Subcutaneous abdominal adipose tissue (tissue), 5 donors: ENCODE measurements around the gene SNX6.
"Not testable (repeated sequence)": the region's sequence is repeated elsewhere in the genome, so short reads cannot be mapped to it uniquely, and the experiment has no call there.

Experiments
- H3K27ac ChIP-seq: one replicate; pipeline ENCODE4 v1.7.0; 2013; ENCODE audit warnings: low read depth, mild to moderate bottlenecking, inconsistent platforms, low read length, moderate library complexity
- H3K27me3 ChIP-seq, 5 donors: one replicate each; pipeline ENCODE4 v1.7.0; 2013; ENCODE audit warnings: low read length in 5 of 5, inconsistent platforms in 1 of 5; ENCODE audit not compliant: control insufficient read depth in 5 of 5, insufficient read depth in 4 of 5
- H3K36me3 ChIP-seq, 5 donors: one replicate each; pipeline ENCODE4 v1.7.0; 2013; ENCODE audit warnings: low read length in 5 of 5; ENCODE audit not compliant: control insufficient read depth in 5 of 5, insufficient read depth in 5 of 5
- H3K4me1 ChIP-seq, 5 donors: one replicate each; pipeline ENCODE4 v1.7.0; 2013; ENCODE audit warnings: low read length in 5 of 5, mild to moderate bottlenecking in 3 of 5, moderate library complexity in 1 of 5; ENCODE audit not compliant: control insufficient read depth in 5 of 5, insufficient read depth in 5 of 5
- H3K4me3 ChIP-seq, 5 donors: one replicate each; pipeline ENCODE4 v1.7.0; 2013; ENCODE audit warnings: low read length in 5 of 5, low read depth in 1 of 5
- H3K9ac ChIP-seq, 5 donors: one replicate each; pipeline ENCODE4 v1.7.0; 2013; ENCODE audit warnings: low read length in 5 of 5, mild to moderate bottlenecking in 4 of 5, moderate library complexity in 3 of 5
- H3K9me3 ChIP-seq, 5 donors: one replicate each; pipeline ENCODE4 v1.7.0; 2013; ENCODE audit warnings: low read length in 5 of 5; ENCODE audit not compliant: control insufficient read depth in 5 of 5
- donor health status: healthy.
- donor health status: healthy.
- donor health status: healthy.
- donor health status: healthy.
- donor health status: healthy.

The SNX6 gene

DNA sequence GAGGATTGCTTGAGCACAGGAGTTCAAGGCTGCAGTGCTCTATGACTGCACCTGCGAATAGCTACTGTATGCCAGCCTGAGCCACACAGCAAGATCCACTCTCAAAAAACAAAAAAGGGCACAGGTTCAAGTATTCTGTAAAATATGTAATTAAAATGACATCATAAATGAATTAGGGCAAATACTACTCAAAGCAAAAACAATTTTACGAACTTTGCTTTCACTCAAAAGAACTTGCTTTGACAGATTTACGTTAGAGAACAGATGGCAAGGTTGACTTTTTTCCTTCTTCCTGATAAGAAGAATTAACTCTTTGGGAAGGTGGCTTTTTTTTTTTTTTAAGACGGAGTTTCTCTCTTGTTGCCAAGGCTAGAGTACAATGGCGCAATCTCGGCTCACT, 46.4 kb downstream of the SNX6 start:
- Histone ChIP-seq H3K9me3 (no peaks in the 10 kb centered on the region), H3K36me3 (peaks cover 0 to 68% (median 31%) of the 10 kb centered on the region in 5 donors), H3K4me3 (no peak overlapping the region), H3K4me1 (peaks cover 0 to 19% (median 8%) of the 10 kb centered on the region in 5 donors), H3K27ac (no peak overlapping the region), H3K27me3 (no peaks in the 10 kb centered on the region), H3K9ac (no peak overlapping the region)

DNA sequence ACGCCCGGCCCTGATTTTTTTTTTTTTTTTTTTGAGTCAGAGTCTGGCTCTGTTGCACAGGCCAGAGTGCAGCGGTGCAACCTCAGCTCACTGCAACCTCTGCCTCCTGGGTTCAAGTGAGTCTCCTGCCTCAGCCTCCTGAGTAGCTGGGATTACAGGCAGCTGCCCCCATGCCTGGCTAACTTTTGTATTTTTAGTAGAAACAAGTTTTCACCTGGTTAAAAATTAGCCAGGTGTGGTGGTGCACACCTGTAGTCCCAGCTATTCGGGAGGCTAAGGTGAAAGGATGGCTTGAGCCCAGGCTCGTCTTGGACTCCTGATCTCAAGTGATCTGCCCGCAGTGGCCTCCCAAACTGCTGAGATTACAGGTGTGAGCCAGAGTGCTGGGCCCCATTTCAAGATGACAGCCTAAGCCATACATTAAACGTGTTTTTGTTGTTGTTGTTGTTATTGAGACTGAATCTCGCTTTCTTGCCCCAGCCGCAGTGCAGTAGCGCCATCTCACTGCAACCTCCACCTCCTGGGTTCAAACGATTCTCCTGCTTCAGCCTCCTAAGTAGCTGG, 47.7 kb downstream of the SNX6 start:
- H3K4me1 ChIP-seq: peaks cover 0 to 19% (median 9%) of the 10 kb centered on the region in 5 donors

DNA sequence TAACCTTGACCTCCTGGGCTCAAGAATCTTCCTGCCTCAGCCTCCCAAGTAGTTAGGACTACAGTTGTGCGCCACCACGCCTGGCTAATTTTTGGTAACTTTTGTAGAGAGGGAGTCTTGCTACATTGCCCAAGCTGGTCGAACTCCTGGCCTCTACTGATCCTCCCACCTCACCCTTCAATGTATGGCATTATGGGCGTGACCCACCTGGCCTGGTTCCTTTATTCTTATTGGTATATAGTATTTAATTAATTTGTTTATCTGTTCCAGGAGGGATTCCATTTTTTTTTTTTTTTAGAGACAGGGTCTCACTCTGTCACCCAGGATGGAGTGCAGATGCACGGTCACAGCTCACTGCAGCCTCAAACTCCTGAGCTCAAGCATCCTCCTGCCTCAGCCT, 49.6 kb downstream of the SNX6 start:
- Histone ChIP-seq H3K36me3 (peaks cover 3 to 59% (median 21%) of the 10 kb centered on the region in 5 donors), H3K9ac (peak overlapping the region in 2 of 5 donors; percentile 16 to 42), H3K27ac (peak overlapping the region; percentile 79), H3K9me3 (no peaks in the 10 kb centered on the region), H3K27me3 (no peaks in the 10 kb centered on the region), H3K4me1 (peaks cover 0 to 19% (median 13%) of the 10 kb centered on the region in 5 donors), H3K4me3 (no peak overlapping the region)

More for the DNA sequence above, 47.7 kb downstream of the SNX6 start:
- Histone ChIP-seq H3K4me3 (no peak overlapping the region), H3K27me3 (no peaks in the 10 kb centered on the region), H3K36me3 (peaks cover 0 to 71% (median 32%) of the 10 kb centered on the region in 5 donors), H3K9ac (no peak overlapping the region), H3K27ac (no peak overlapping the region), H3K9me3 (no peaks in the 10 kb centered on the region)

DNA sequence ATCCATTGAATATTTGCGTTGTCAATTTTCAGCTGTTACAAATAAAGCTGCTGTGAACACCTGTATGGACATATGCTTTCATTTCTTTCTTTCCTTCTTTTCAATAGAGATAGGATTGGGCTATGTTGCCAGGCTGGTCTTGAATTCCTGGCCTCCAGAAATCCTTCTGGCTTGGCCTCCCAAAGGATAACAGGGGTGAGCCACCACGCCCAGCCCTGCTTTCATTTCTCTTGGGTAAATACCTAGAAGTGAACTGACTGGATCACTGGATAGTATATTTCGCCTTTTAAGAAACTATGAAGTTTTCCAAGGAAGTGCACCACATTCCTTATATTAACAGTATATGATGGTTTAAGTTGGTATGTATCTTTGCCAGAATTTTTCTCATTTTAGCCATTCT, 58.2 kb downstream of the SNX6 start:
- Histone ChIP-seq H3K27me3 (no peaks in the 10 kb centered on the region), H3K4me3 (no peak overlapping the region), H3K9ac (no peak overlapping the region), H3K9me3 (no peaks in the 10 kb centered on the region), H3K27ac (no peak overlapping the region), H3K36me3 (peaks cover 7 to 57% (median 29%) of the 10 kb centered on the region in 5 donors), H3K4me1 (peaks cover 0 to 16% (median 5%) of the 10 kb centered on the region in 5 donors)

DNA sequence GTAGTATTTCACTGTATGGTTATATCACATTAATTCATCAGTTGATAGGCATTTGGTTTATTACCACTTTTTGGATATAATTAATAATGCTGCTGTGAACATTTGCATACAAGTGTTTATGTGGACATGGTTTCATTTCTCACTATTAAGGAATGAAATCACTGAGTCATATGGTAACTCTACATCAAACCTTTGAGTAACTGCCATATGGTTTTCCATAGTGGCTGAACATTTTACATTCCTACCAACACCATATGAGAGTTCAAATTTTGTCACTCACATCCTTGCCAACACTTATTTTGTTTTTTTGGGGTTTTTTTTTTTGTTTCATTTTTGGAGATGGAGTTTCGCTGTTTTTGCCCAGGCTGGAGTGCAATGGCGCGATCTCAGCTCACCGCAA, 60.2 kb downstream of the SNX6 start:
- H3K27me3 ChIP-seq: no peaks in the 10 kb centered on the region
- peaks cover 5 to 72% (median 29%) of the 10 kb centered on the region in 5 donors for H3K36me3 ChIP-seq
- no peak overlapping the region for H3K4me3 ChIP-seq
- H3K9ac ChIP-seq: peak overlapping the region in 1 of 5 donors; percentile 85
- no peaks in the 10 kb centered on the region for H3K9me3 ChIP-seq
- peaks cover 0 to 14% (median 5%) of the 10 kb centered on the region in 5 donors for H3K4me1 ChIP-seq
- peak overlapping the region; percentile 91 for H3K27ac ChIP-seq

DNA sequence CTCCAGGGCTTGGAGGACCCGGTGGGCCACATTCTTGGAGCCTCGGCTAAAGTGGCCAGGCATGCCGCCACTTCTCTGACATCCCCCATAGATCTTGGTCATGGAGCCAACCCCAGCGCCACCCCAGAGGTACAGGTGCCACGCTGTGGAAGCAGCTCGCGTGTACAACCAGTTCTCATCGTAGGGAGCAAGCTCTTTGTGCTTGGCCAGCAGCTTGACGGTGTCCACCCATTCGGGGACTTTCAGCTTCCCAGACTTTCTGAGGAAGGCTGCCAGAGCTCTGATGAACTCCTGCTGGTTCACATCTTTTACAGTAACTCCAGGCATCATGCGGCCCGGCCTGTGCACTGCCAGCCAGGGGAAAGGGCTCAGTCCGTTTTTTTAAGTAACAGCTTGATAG, 61.1 kb downstream of the SNX6 start:
- H3K4me1 ChIP-seq: peaks cover 0 to 14% (median 5%) of the 10 kb centered on the region in 5 donors
- H3K9ac ChIP-seq: peak overlapping the region in 2 of 5 donors; percentile 77 to 85
- H3K4me3 ChIP-seq: no peak overlapping the region
- H3K27ac ChIP-seq: peak overlapping the region; percentile 91
- H3K36me3 ChIP-seq: peaks cover 5 to 78% (median 32%) of the 10 kb centered on the region in 5 donors
- no peaks in the 10 kb centered on the region for H3K9me3 ChIP-seq
- H3K27me3 ChIP-seq: no peaks in the 10 kb centered on the region

DNA sequence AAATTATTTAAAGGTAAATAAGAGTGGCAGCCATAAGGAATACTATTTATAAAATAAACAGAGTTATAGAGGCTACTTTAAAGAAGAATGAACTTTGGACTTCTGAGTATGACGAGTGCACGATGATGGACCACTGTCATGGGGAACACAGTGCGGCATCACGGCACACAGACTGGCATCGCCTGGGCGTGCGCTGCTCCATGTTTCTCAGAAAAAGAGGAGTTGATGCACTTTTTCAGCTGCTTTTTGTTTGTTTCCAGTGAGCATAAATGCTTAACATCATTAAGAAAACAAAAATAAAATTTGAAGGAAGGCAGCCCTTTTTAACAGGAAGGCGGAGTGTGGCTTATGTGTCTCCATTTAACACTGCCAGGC, 67.2 kb downstream of the SNX6 start:
- Histone ChIP-seq H3K9me3 (no peaks in the 10 kb centered on the region), H3K36me3 (peaks cover 0 to 44% (median 20%) of the 10 kb centered on the region in 5 donors), H3K4me1 (no peaks in the 10 kb centered on the region), H3K9ac (no peak overlapping the region), H3K27me3 (no peaks in the 10 kb centered on the region), H3K27ac (no peak overlapping the region), H3K4me3 (no peak overlapping the region)

DNA sequence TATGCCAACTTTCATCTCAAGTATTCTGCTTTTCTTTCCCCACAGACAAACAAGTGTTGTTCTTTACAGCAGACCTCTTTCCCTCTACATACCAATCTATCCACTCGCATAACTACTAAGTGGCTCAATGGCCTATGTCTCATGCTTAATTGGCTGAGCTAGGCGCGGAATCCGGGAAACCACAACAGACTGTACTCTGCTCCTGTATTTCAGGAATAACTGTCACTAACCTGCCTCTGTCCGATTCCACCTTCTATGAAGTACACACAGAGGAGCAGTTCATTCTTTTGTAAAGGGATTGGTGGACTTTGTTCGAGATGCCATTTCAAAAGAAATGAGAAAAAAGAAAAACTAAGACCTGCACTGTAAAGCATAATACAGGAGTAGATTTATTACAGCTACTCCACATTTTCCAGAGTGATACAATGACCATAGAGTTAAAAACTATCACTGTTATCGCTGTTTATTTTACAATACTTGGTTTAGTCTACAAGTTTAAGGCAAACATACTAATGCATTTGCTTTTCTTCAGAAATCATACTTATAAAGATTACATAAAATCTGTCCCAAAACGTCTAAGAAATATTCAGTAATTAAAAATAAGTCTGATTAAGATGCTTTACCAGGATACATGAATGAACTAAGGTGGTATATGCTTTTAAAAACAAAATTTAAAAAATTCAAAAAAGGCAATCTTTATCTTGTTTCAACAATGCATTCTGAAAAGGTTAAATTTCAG, 67.7 kb downstream of the SNX6 start:
- not testable (repeated sequence) for H3K4me1 ChIP-seq, H3K9ac ChIP-seq, H3K27me3 ChIP-seq, H3K4me3 ChIP-seq, H3K27ac ChIP-seq, H3K9me3 ChIP-seq
- peaks cover 0 to 40% (median 17%) of the 10 kb centered on the region in 5 donors for H3K36me3 ChIP-seq

DNA sequence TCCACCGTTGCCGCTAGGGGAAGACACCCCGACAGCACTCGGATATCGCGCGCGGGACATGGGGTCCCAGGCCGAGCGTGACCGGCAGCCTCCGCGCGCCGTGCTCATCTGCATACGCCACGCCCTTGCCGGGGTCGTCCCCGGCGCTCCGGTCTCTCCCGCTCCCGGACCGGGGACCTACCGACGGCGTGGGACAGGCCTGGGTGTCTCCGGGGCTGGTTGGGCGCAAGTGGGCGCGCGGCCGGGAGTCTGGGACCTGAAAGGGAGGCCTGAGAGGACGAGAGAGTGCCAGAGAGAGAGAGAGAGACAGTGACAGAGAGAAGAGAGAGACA, 73.5 kb downstream of the SNX6 start:
- not testable (repeated sequence) for H3K9me3 ChIP-seq, H3K36me3 ChIP-seq, H3K27me3 ChIP-seq, H3K4me3 ChIP-seq, H3K27ac ChIP-seq, H3K9ac ChIP-seq, H3K4me1 ChIP-seq

DNA sequence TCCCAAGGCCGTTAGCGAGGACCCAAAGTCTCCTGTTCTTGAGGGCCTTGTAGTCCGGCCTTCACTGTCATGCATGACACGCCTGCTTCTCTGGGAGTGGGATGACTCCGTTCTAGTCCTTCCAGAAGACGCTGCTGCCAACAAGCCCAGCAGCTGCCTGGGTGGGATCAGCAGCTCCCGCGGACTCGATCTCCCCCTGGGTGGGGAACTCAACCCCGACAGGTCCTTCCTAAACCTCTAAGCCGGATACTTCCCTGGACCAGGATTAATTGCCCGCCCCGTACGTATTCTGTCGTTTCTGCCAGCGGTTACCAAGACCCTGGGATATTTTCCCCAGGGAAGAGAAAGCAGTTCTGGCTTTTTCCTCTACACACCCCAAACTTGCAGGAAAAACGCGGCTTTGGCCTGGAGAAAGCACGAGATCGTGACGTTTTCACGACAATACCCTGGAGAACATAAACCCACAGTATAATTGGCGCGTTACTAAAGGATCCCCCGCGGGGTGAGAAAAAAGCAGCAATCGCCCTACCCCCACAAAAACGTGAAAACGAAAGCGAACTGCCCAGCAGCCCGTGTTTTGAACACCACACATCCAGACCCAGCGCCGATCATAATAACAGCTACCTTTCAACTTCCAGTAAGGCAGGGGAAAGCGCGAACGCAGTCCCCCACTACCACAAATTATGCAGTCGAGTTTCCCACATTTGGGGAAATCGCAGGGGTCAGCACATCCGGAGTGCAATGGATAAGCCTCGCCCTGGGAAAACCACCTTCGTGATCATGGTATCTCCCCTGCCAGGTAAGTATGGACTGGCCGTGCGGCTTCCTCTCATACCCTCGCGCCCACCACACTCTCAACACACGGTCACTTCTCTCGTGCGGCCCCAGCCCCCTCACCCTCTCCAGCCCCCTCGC, 74.1 kb downstream of the SNX6 start:
- not testable (repeated sequence) for H3K4me1 ChIP-seq, H3K4me3 ChIP-seq, H3K9ac ChIP-seq, H3K9me3 ChIP-seq, H3K27ac ChIP-seq, H3K27me3 ChIP-seq, H3K36me3 ChIP-seq
